A549 (cell line): ENCODE data around the gene LAMC1. TPM values are rescaled to one million over a fixed set of nuclear protein-coding genes. Genes with fewer than 3 reads are reported as not detected.
A peak's percentile ranks its signal among the peaks of the same experiment; 100 is the strongest.

Source experiments
- ATAC-seq, 2 experiments: fragments of 200-7000 bp in 1 of 2; fragments of >200 bp in 1 of 2; cut with Nextera tagmentation in 1 of 2; cut with Tn5 transposase in 1 of 2; 3 replicates each; pipeline versions ENCODE4 v1.8.0 to v1.9.1; 2018 to 2020; ENCODE audit warnings: mild to moderate bottlenecking in 1 of 2, moderate library complexity in 1 of 2
- CTCF ChIA-PET: fragments of 300-600 bp; sonication (Branson Sonifier 250); formaldehyde crosslinking; extraction: SDS; loops from one replicate; lab custom pipeline; 2021; ENCODE audit warnings: antibody characterized with exemption, inconsistent platforms; lab: Yijun Ruan, JAX
- POLR2A ChIA-PET: fragments of 350-600 bp; formaldehyde crosslinking; extraction: SDS; loops from one replicate; lab custom pipeline; 2021; ENCODE audit warnings: antibody characterized with exemption, inconsistent platforms; lab: Yijun Ruan, JAX
- DNase-seq, 2 experiments: peaks; one replicate each; pipeline versions ENCODE4 v3.0.0 to v3.0.0-alpha.2; 2011 to 2016; ENCODE audit warnings: low read depth in 1 of 2, low spot score in 1 of 2
- FAIRE-seq: peaks from 2 replicates; lab custom pipeline; 2011; peaks lifted over from hg19 to GRCh38; lab: Jason Lieb, UNC
- H3K27ac ChIP-seq, 2 experiments: fragments of >200 bp; sonication (Bioruptor Twin); formaldehyde crosslinking; 3 replicates each; pipeline ENCODE4 v1.5.1; 2016 to 2017
- H3K4me1 ChIP-seq: fragments of >200 bp; sonication (Bioruptor Twin); formaldehyde crosslinking; 3 replicates; pipeline ENCODE4 v1.6.1; 2016
- H3K4me2 ChIP-seq: fragments of >200 bp; sonication (Bioruptor Twin); formaldehyde crosslinking; 3 replicates; pipeline ENCODE4 v1.6.1; 2016
- H3K4me3 ChIP-seq: fragments of >200 bp; sonication (Bioruptor Twin); formaldehyde crosslinking; 3 replicates; pipeline ENCODE4 v1.5.1; 2016
- H3K9me3 ChIP-seq: fragments of >200 bp; sonication (Bioruptor Twin); formaldehyde crosslinking; 3 replicates; pipeline ENCODE4 v1.6.1; 2016
- BHLHE40 ChIP-seq: IDR thresholded peaks from 2 replicates; pipeline ENCODE4 v1.6.1; 2012; ENCODE audit warnings: low read depth, low read length, inconsistent platforms
- CBX8 ChIP-seq: fragments of 200-600 bp; sonication (generic); IDR thresholded peaks from 2 replicates; pipeline ENCODE4 v1.6.1; 2016
- EP300 ChIP-seq, 2 experiments: fragments of >200 bp; sonication (Bioruptor Twin); formaldehyde crosslinking; IDR thresholded peaks; 2 replicates in 1 of 2; 3 replicates in 1 of 2; pipeline ENCODE4 v1.6.1; 2016 to 2017
- FOSL2 ChIP-seq, 2 experiments: fragments of 450-650 bp in 1 of 2; fragments of >200 bp in 1 of 2; sonication (Bioruptor Twin) in 1 of 2; formaldehyde crosslinking; IDR thresholded peaks; 2 replicates each; pipeline versions ENCODE4 v1.5.0 to v1.6.1; 2016 to 2020; ENCODE audit warnings: mild to moderate bottlenecking in 1 of 2, moderate library complexity in 1 of 2
- GATA3 ChIP-seq: IDR thresholded peaks from 2 replicates; pipeline ENCODE4 v1.6.1; 2012; ENCODE audit warnings: borderline replicate concordance
- HOXB13 ChIP-seq: fragments of 250-450 bp; sonication (Bioruptor Pico); IDR thresholded peaks from 2 replicates; pipeline ENCODE4 v1.5.0; 2020; ENCODE audit warnings: low read depth, mild to moderate bottlenecking, moderate library complexity
- HOXB5 ChIP-seq: fragments of 250-450 bp; sonication (Bioruptor Pico); IDR thresholded peaks from 2 replicates; pipeline ENCODE4 v1.5.0; 2020; ENCODE audit warnings: mild to moderate bottlenecking, moderate library complexity
- JUN ChIP-seq, 2 experiments: fragments of >200 bp; sonication (Bioruptor Twin); formaldehyde crosslinking; IDR thresholded peaks; 2 replicates in 1 of 2; 3 replicates in 1 of 2; pipeline ENCODE4 v1.6.1; 2016 to 2017
- JUNB ChIP-seq: fragments of >200 bp; sonication (Bioruptor Twin); formaldehyde crosslinking; IDR thresholded peaks from 2 replicates; pipeline ENCODE4 v1.6.1; 2016
- KDM1A ChIP-seq: fragments of 200-600 bp; sonication (generic); IDR thresholded peaks from 2 replicates; pipeline ENCODE4 v1.6.1; 2016; ENCODE audit warnings: low read depth, mild to moderate bottlenecking
- MYC ChIP-seq: IDR thresholded peaks from 2 replicates; pipeline ENCODE4 v1.6.1; 2012; ENCODE audit warnings: mild to moderate bottlenecking, inconsistent platforms, low read length, improper control_type of control experiment, borderline replicate concordance
- NPAS2 ChIP-seq: fragments of 250-450 bp; sonication (Bioruptor Pico); IDR thresholded peaks from 2 replicates; pipeline ENCODE4 v1.8.0; 2022; ENCODE audit warnings: mild to moderate bottlenecking, moderate library complexity, borderline replicate concordance
- NR3C1 ChIP-seq: fragments of >200 bp; sonication (Bioruptor Twin); formaldehyde crosslinking; IDR thresholded peaks from 3 replicates; pipeline ENCODE4 v1.6.1; 2017
- POLR2A ChIP-seq: IDR thresholded peaks from 2 replicates; pipeline ENCODE4 v1.6.1; 2012; ENCODE audit warnings: mild to moderate bottlenecking, low read length
- RAD21 ChIP-seq, 2 experiments: fragments of >200 bp in 1 of 2; sonication (Bioruptor Twin) in 1 of 2; formaldehyde crosslinking in 1 of 2; IDR thresholded peaks in 1 of 2; conservative IDR thresholded peaks in 1 of 2; 2 replicates in 1 of 2; 3 replicates in 1 of 2; pipeline ENCODE4 v1.6.1; 2012 to 2018; ENCODE audit warnings: inconsistent platforms in 1 of 2
- RCOR1 ChIP-seq: fragments of 150-350 bp; IDR thresholded peaks from 2 replicates; pipeline ENCODE4 v1.6.1; 2014; ENCODE audit warnings: antibody characterized with exemption, low read length, low read depth
- SMC3 ChIP-seq: fragments of >200 bp; sonication (Bioruptor Twin); formaldehyde crosslinking; IDR thresholded peaks from 3 replicates; pipeline ENCODE4 v1.6.1; 2018; ENCODE audit warnings: inconsistent platforms
- TP53 ChIP-seq: fragments of 250-450 bp; sonication (Bioruptor Pico); IDR thresholded peaks from 2 replicates; pipeline ENCODE4 v1.5.0; 2021; ENCODE audit warnings: mild to moderate bottlenecking, moderate library complexity
- WGBS: methylation state at CpG from one replicate; pipeline ENCODE4 v1.1.6; 2017; ENCODE audit errors: missing lambda C conversion rate; 5-methylcytosine and 5-hydroxymethylcytosine counted together
- polyA plus RNA-seq, 4 experiments: library from polyadenylated mRNA; depleted of rRNA in 3 of 4; stranded (reverse); fragments of >200 nt; fragmentation: RNase III in 1 of 4; extraction: RNeasy Plus Mini Kit Qiagen cat#74134 plus additional on column Dnase treatment in 1 of 4; gene quantifications; 2 replicates in 3 of 4; 3 replicates in 1 of 4; pipeline ENCODE4 v1.2.3, GENCODE V29; 2011 to 2017
- TF ChIP-seq, protein P1 (sequence below): IDR thresholded peaks from 2 replicates; pipeline ENCODE4 v1.6.1; 2012
- TF ChIP-seq, protein P2 (sequence below): IDR thresholded peaks from 2 replicates; pipeline ENCODE4 v1.6.1; 2012
- TF ChIP-seq, protein P3 (sequence below): fragments of 250-450 bp; sonication (Bioruptor Pico); IDR thresholded peaks from 2 replicates; pipeline ENCODE4 v1.5.0; 2021; ENCODE audit warnings: mild to moderate bottlenecking, moderate library complexity, borderline replicate concordance
- TF ChIP-seq, protein P4 (sequence below): fragments of >200 bp; sonication (Bioruptor Twin); formaldehyde crosslinking; IDR thresholded peaks from 2 replicates; pipeline ENCODE4 v1.6.1; 2016

The LAMC1 gene
- polyA plus RNA-seq, 2 of the 4 experiments (the other 2 are of a cell fraction): 93.7 to 152 TPM

DNA sequence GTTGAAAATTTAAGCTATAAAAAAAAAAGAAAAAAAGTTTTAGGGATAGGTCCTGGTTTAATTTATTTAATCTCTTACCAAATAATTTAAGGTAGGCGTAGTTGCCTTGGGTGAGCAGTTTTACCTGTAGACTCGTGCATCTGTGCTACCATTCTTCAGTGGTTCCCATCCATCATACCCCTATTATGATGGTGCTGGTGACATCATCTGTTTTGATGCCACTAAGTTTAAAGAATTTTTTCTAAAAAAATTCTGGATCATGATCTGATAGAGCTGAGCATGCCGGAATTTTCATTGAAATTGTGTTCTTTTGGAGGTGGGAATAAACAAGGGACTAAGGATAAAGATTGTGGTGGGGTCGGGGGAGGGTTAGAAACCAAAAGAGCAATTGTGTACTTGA lies 15.7 kb downstream of the LAMC1 start:
- H3K4me3 ChIP-seq: no peak overlapping the region
- peaks cover 61% of the 10 kb centered on the region for H3K4me1 ChIP-seq
- FAIRE-seq: no peak
- TF ChIP-seq FOSL2 (IDR thresholded peaks at IDR 0.05) (no peak), FOSL2 (CRISPR knock-in tag; IDR thresholded peaks at IDR 0.05) (no peak), RAD21 (conservative IDR thresholded peaks at IDR 0.05 in 1 of 2, IDR thresholded peaks at IDR 0.05 in 1 of 2) (no peak), GATA3 (no peak), CBX8 (no peak)
- TF ChIP-seq, protein P1, sequence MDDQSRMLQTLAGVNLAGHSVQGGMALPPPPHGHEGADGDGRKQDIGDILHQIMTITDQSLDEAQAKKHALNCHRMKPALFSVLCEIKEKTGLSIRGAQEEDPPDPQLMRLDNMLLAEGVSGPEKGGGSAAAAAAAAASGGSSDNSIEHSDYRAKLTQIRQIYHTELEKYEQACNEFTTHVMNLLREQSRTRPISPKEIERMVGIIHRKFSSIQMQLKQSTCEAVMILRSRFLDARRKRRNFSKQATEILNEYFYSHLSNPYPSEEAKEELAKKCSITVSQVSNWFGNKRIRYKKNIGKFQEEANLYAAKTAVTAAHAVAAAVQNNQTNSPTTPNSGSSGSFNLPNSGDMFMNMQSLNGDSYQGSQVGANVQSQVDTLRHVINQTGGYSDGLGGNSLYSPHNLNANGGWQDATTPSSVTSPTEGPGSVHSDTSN: no peak
- TF ChIP-seq, all 56 proteins: peak for 0
- Histone ChIP-seq H3K27ac (no peak overlapping the region), H3K4me2 (no peak overlapping the region), H3K9me3 (no peaks in the 10 kb centered on the region)
- ChIA-PET CTCF (interaction anchor here (1.0 to 1.2 kb wide), 2 partner anchors 9 to 103 kb away, joined by 4 to 7 read pairs; no protein-coding TSS in a partner anchor), POLR2A (no interaction called here)
- 92% methylated on average over 4 of the region's 4 CpGs for WGBS
- DNase-seq: no peak
- no peak for ATAC-seq

DNA sequence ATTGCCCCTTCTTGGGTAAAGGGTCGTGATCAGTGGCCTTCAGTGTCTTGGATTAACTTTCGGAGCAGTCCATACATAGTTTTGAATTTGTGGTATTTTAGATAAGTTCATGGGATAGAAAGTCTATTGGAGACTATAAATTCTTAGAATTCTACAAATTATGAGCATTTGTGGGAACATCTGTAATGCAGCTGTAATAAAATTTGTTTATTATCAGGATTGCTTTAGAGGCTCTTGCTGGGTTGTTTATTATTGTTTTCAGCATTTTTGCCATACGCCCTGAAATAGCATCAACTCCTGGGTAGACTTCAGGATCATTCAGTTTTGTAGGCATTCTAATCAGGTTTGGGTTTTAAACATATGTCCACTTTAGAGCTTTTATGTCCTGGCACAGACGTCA lies 16.1 kb downstream of the LAMC1 start:
- Histone ChIP-seq H3K4me3 (no peak overlapping the region), H3K27ac (peak overlapping the region in 1 of 2 experiments; percentile 28; a peak in 1 of 6 replicates), H3K4me1 (peaks cover 65% of the 10 kb centered on the region), H3K4me2 (peak overlapping the region; percentile 13; the same call in 2 of the 3 replicates), H3K9me3 (no peaks in the 10 kb centered on the region)
- ChIA-PET CTCF (interaction anchor here (1.0 to 1.2 kb wide), 2 partner anchors 9 to 102 kb away, joined by 4 to 7 read pairs; no protein-coding TSS in a partner anchor), POLR2A (no interaction called here)
- 80% methylated on average over 4 of the region's 4 CpGs for WGBS
- TF ChIP-seq, protein P2, sequence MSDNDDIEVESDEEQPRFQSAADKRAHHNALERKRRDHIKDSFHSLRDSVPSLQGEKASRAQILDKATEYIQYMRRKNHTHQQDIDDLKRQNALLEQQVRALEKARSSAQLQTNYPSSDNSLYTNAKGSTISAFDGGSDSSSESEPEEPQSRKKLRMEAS: no peak
- no peak for TF ChIP-seq JUNB
- TF ChIP-seq HOXB13 (CRISPR knock-in tag): no peak
- no peak for TF ChIP-seq NPAS2
- no peak for TF ChIP-seq TP53 (CRISPR knock-in tag)
- TF ChIP-seq SMC3: no peak
- TF ChIP-seq EP300 (IDR thresholded peaks at IDR 0.05): no peak
- TF ChIP-seq BHLHE40: no peak
- no peak for TF ChIP-seq RAD21 (conservative IDR thresholded peaks at IDR 0.05 in 1 of 2, IDR thresholded peaks at IDR 0.05 in 1 of 2)
- TF ChIP-seq HOXB5 (CRISPR knock-in tag): no peak
- TF ChIP-seq, protein P3, sequence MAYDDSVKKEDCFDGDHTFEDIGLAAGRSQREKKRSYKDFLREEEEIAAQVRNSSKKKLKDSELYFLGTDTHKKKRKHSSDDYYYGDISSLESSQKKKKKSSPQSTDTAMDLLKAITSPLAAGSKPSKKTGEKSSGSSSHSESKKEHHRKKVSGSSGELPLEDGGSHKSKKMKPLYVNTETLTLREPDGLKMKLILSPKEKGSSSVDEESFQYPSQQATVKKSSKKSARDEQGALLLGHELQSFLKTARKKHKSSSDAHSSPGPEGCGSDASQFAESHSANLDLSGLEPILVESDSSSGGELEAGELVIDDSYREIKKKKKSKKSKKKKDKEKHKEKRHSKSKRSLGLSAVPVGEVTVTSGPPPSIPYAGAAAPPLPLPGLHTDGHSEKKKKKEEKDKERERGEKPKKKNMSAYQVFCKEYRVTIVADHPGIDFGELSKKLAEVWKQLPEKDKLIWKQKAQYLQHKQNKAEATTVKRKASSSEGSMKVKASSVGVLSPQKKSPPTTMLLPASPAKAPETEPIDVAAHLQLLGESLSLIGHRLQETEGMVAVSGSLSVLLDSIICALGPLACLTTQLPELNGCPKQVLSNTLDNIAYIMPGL: no peak
- TF ChIP-seq, protein P4, sequence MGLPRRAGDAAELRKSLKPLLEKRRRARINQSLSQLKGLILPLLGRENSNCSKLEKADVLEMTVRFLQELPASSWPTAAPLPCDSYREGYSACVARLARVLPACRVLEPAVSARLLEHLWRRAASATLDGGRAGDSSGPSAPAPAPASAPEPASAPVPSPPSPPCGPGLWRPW: no peak
- TF ChIP-seq NR3C1: no peak
- TF ChIP-seq JUN (IDR thresholded peaks at IDR 0.05): no peak
- TF ChIP-seq POLR2A: no peak
- TF ChIP-seq CBX8: no peak
- no peak for TF ChIP-seq MYC
- TF ChIP-seq KDM1A: no peak
- TF ChIP-seq GATA3: no peak
- no peak for DNase-seq
- no peak for ATAC-seq
- no peak for FAIRE-seq

DNA sequence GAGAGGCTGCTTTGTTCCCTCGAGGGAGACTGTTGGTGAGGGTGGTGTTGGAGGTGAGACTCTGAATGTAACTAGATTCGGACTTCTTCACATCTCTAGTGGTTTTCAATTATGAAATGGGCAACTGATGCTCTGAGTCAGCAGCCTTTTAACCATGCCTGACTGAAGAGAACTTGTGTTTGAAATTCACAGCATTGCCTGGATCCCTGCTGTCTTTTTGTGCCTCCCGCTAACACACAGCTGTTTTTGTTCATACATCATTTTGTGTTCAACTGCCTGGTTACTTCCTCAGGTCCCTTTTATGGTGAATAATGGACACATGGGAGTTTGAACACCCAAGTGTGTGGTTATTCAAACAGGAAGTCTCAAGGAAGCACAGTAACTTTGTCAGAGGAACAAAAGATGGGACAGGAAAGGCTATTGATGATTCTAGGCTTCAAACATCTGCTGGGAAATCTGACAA lies 16.8 kb downstream of the LAMC1 start:
- peaks cover 72% of the 10 kb centered on the region for H3K4me1 ChIP-seq
- FAIRE-seq: no peak
- no peaks in the 10 kb centered on the region for H3K9me3 ChIP-seq
- WGBS: 52% methylated on average over 3 of the region's 3 CpGs
- TF ChIP-seq POLR2A (no peak), RCOR1 (no peak)
- POLR2A ChIA-PET: no interaction called here
- DNase-seq: no peak
- H3K4me3 ChIP-seq: no peak overlapping the region
- H3K4me2 ChIP-seq: peak overlapping the region; percentile 13; the same call in 2 of the 3 replicates
- peak overlapping the region in 1 of 2 experiments; percentile 28; a peak in 2 of 6 replicates for H3K27ac ChIP-seq
- CTCF ChIA-PET: no interaction called here
- no peak; a peak in 1 of 6 replicates for ATAC-seq
